ENCODE measurements around the gene CIPC.

The CIPC gene

DNA sequence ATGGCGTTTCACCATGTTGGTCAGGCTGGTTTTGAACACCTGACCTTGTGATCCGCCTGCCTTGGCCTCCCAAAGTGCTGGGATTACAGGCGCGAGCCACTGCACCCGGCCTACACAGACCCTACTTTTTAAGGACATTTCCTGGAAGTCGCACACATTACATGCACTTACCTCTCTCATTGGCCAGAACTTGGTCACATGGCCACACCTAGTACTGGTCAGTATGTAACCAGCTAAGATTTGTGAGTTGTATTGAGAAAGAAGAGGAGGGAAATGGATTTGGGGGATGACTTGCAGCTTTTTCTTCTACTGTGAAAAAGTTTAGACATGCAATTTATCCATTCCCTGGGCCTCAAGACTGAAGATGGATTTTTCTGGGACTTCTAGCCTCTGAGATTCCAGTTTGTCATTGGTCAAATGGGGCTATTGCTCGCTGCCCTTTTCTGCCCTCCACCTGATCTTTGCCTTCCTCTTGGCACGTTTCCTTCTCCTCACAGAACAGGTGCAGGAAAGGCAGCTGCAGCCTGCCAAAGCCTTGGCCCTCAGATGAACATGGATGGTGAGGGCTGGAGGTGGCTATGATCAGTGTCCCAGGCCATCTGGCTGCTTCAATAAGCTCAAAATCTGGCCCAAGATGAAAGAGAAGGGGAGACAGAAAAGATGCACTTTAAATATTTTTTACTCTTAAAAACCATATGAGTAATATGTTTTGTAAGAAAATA lies 50.6 kb downstream of the CIPC start:
- no peaks in the 10 kb centered on the region for H3K4me1 ChIP-seq (ENCODE audit: control insufficient read depth in 5 of 5, insufficient read depth in 5 of 5, low read length in 5 of 5)
- H3K9ac ChIP-seq (ENCODE audit: low read length in 5 of 5), result no peak overlapping the region
- H3K4me3 ChIP-seq (ENCODE audit: low read depth in 1 of 5, low read length in 5 of 5), result no peak overlapping the region
- no peaks in the 10 kb centered on the region for H3K36me3 ChIP-seq (ENCODE audit: control insufficient read depth in 5 of 5, insufficient read depth in 5 of 5, low read length in 5 of 5)
- H3K27me3 ChIP-seq (ENCODE audit: control insufficient read depth in 5 of 5, insufficient read depth in 4 of 5, low read length in 5 of 5), result peaks cover 12 to 32% (median 27%) of the 10 kb centered on the region in 5 donors
- peaks cover 0 to 3% (median 0%) of the 10 kb centered on the region in 5 donors for H3K9me3 ChIP-seq (ENCODE audit: control insufficient read depth in 5 of 5, low read length in 5 of 5)
- no peak overlapping the region for H3K27ac ChIP-seq (ENCODE audit: low read depth, low read length)

DNA sequence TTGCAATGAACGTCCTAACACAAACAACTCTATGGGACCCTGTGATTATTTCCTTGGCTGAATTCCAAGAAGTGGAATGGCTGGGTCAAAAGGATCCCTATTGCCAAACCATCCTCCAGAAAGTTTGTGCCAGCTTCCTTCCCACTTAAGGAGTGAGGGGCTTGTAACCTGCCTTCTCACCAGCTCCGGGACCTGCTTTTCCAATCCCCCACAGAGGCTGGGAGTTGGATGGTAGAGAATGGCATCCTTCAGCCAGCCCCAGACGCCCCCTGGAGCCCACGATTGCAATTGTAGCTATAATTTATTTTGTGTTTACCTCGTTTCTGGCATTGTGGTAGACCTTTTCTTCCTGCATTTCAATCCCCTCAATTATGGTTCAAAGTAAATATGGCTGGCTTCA lies 53.2 kb downstream of the CIPC start:
- Histone ChIP-seq H3K9me3 (ENCODE audit: control insufficient read depth in 5 of 5, low read length in 5 of 5) (peaks cover 0 to 3% (median 0%) of the 10 kb centered on the region in 5 donors), H3K27me3 (ENCODE audit: control insufficient read depth in 5 of 5, insufficient read depth in 4 of 5, low read length in 5 of 5) (peaks cover 6 to 23% (median 18%) of the 10 kb centered on the region in 5 donors), H3K36me3 (ENCODE audit: control insufficient read depth in 5 of 5, insufficient read depth in 5 of 5, low read length in 5 of 5) (no peaks in the 10 kb centered on the region), H3K9ac (ENCODE audit: low read length in 5 of 5) (no peak overlapping the region), H3K4me3 (ENCODE audit: low read depth in 1 of 5, low read length in 5 of 5) (no peak overlapping the region), H3K4me1 (ENCODE audit: control insufficient read depth in 5 of 5, insufficient read depth in 5 of 5, low read length in 5 of 5) (no peaks in the 10 kb centered on the region), H3K27ac (ENCODE audit: low read depth, low read length) (no peak overlapping the region)

DNA sequence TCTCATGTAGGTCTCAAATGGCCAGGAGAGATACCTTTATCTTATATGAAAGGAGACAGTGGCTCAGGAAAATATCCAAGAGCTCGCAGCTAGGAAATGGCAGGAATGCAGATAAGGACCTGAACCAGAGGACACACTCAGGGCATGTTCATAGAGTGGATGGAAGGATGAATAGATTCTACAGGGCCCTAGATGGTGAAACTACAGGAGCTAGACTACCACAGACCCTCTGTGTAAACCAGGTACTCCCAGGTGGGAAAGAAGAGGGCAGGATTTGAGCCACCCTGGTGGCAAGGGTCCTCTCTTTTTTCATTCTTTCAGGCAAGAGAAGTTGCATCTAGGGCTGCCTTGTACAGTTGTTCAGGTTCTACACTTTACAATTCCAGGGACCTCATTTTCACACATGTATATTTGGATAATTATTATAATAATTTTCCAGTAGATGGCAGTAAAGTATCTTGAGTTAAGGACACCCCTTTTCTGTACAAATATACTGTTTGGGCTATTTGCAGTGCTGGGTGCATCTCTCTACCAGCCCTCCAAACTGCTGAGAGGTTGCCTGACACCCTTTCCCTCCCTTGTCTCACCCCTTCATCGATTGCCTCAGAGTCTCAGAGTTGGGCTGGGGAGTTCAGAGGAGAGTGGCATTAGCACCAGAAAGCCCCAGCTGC lies 54.0 kb downstream of the CIPC start:
- Histone ChIP-seq H3K4me3 (ENCODE audit: low read depth in 1 of 5, low read length in 5 of 5) (no peak overlapping the region), H3K27ac (ENCODE audit: low read depth, low read length) (no peak overlapping the region), H3K9me3 (ENCODE audit: control insufficient read depth in 5 of 5, low read length in 5 of 5) (peaks cover 0 to 3% (median 0%) of the 10 kb centered on the region in 5 donors), H3K27me3 (ENCODE audit: control insufficient read depth in 5 of 5, insufficient read depth in 4 of 5, low read length in 5 of 5) (peaks cover 5 to 19% (median 14%) of the 10 kb centered on the region in 5 donors), H3K4me1 (ENCODE audit: control insufficient read depth in 5 of 5, insufficient read depth in 5 of 5, low read length in 5 of 5) (no peaks in the 10 kb centered on the region), H3K36me3 (ENCODE audit: control insufficient read depth in 5 of 5, insufficient read depth in 5 of 5, low read length in 5 of 5) (no peaks in the 10 kb centered on the region), H3K9ac (ENCODE audit: low read length in 5 of 5) (no peak overlapping the region)

DNA sequence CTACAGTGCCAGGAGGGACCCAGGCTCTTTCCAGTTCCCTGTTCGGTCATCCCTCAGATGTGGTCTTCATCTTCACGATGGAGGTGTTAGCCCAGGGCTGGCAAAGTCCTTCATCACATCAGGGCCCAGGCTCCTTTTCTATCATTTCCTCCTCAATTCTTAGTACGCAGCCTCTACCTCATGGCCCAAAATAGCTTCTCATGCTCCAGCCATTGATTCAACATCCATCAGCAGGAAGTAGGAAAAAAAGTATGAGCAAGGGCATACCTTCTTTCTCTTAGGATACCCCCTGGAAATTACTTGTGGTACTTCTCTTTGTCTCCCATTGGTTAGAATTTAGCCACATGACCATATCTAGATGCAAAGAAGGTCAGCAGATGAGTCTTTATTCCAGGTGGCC lies 55.7 kb downstream of the CIPC start:
- Histone ChIP-seq H3K27ac (ENCODE audit: low read depth, low read length) (no peak overlapping the region), H3K4me3 (ENCODE audit: low read depth in 1 of 5, low read length in 5 of 5) (no peak overlapping the region), H3K36me3 (ENCODE audit: control insufficient read depth in 5 of 5, insufficient read depth in 5 of 5, low read length in 5 of 5) (no peaks in the 10 kb centered on the region), H3K27me3 (ENCODE audit: control insufficient read depth in 5 of 5, insufficient read depth in 4 of 5, low read length in 5 of 5) (peaks cover 5 to 23% (median 23%) of the 10 kb centered on the region in 5 donors), H3K9ac (ENCODE audit: low read length in 5 of 5) (no peak overlapping the region), H3K4me1 (ENCODE audit: control insufficient read depth in 5 of 5, insufficient read depth in 5 of 5, low read length in 5 of 5) (peaks cover 5 to 12% (median 7%) of the 10 kb centered on the region in 5 donors), H3K9me3 (ENCODE audit: control insufficient read depth in 5 of 5, low read length in 5 of 5) (no peaks in the 10 kb centered on the region)

DNA sequence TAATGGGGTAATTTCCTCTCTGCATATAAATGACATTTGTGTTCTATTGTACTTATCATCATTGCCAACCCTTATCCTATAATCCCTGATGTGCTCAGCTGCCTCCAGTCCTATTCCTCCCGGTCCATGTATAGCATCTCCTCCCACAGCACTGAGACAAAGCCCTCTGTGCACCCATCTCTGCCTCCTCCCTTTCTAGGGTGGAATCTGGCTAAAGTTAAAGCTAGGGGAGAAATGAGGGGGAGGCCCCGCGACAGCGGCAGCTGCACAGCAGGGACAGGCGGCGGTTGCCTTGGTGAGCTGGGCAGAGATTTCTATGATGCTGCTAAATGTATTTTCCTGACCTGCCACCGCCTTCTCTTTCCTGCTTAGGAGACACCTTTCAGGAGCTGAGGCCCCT lies 56.4 kb downstream of the CIPC start:
- no peak overlapping the region for H3K27ac ChIP-seq (ENCODE audit: low read depth, low read length)
- H3K9me3 ChIP-seq (ENCODE audit: control insufficient read depth in 5 of 5, low read length in 5 of 5), result no peaks in the 10 kb centered on the region
- H3K4me3 ChIP-seq (ENCODE audit: low read depth in 1 of 5, low read length in 5 of 5), result no peak overlapping the region
- no peak overlapping the region for H3K9ac ChIP-seq (ENCODE audit: low read length in 5 of 5)
- H3K36me3 ChIP-seq (ENCODE audit: control insufficient read depth in 5 of 5, insufficient read depth in 5 of 5, low read length in 5 of 5), result no peaks in the 10 kb centered on the region
- peaks cover 5 to 12% (median 7%) of the 10 kb centered on the region in 5 donors for H3K4me1 ChIP-seq (ENCODE audit: control insufficient read depth in 5 of 5, insufficient read depth in 5 of 5, low read length in 5 of 5)
- H3K27me3 ChIP-seq (ENCODE audit: control insufficient read depth in 5 of 5, insufficient read depth in 4 of 5, low read length in 5 of 5), result peaks cover 5 to 28% (median 23%) of the 10 kb centered on the region in 5 donors

DNA sequence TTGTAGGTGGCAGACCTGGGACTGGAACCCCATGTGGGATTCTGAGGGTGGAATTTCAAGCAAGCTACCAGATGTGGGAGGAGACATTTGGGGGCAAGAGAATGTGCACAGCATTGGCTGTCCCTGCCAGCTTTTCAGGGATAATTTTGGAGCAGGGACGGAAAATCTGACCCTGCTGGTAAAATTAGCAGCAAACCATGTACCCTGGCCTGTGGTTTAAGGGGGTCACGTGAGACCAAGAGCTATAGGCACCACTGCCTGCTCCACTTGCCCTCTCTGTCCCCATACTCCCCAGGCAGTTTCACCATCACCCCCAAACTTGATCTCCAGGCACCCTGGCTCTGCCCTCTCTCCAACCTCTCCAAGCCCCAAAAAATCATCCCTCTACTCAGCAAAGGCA lies 57.0 kb downstream of the CIPC start:
- Histone ChIP-seq H3K9ac (ENCODE audit: low read length in 5 of 5) (no peak overlapping the region), H3K27me3 (ENCODE audit: control insufficient read depth in 5 of 5, insufficient read depth in 4 of 5, low read length in 5 of 5) (peaks cover 5 to 28% (median 23%) of the 10 kb centered on the region in 5 donors), H3K27ac (ENCODE audit: low read depth, low read length) (no peak overlapping the region), H3K9me3 (ENCODE audit: control insufficient read depth in 5 of 5, low read length in 5 of 5) (no peaks in the 10 kb centered on the region), H3K4me1 (ENCODE audit: control insufficient read depth in 5 of 5, insufficient read depth in 5 of 5, low read length in 5 of 5) (peaks cover 5 to 12% (median 7%) of the 10 kb centered on the region in 5 donors), H3K36me3 (ENCODE audit: control insufficient read depth in 5 of 5, insufficient read depth in 5 of 5, low read length in 5 of 5) (no peaks in the 10 kb centered on the region), H3K4me3 (ENCODE audit: low read depth in 1 of 5, low read length in 5 of 5) (no peak overlapping the region)

DNA sequence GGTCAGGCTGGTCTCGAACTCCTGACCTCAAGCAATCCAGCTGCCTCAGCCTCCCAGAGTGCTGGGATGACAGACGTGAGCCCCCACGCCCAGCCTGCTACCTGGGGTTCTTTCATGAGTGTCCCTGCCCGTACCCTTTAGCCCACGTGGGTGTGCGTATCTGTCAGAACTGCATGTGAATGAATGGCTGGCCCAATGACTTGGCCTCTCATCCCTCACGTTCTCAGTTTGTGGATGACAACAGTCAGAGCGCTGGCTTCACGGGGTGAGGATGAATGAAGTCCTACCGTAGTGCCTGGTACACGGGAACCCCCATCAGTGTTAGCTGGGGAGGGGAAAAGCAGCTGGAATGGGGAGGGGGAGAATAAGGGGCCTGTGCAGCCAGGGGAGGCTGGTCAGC lies 59.7 kb downstream of the CIPC start:
- Histone ChIP-seq H3K36me3 (ENCODE audit: control insufficient read depth in 5 of 5, insufficient read depth in 5 of 5, low read length in 5 of 5) (no peaks in the 10 kb centered on the region), H3K9ac (ENCODE audit: low read length in 5 of 5) (no peak overlapping the region), H3K9me3 (ENCODE audit: control insufficient read depth in 5 of 5, low read length in 5 of 5) (no peaks in the 10 kb centered on the region), H3K4me1 (ENCODE audit: control insufficient read depth in 5 of 5, insufficient read depth in 5 of 5, low read length in 5 of 5) (peaks cover 5 to 12% (median 7%) of the 10 kb centered on the region in 5 donors), H3K27me3 (ENCODE audit: control insufficient read depth in 5 of 5, insufficient read depth in 4 of 5, low read length in 5 of 5) (peaks cover 9 to 31% (median 22%) of the 10 kb centered on the region in 5 donors), H3K4me3 (ENCODE audit: low read depth in 1 of 5, low read length in 5 of 5) (no peak overlapping the region), H3K27ac (ENCODE audit: low read depth, low read length) (no peak overlapping the region)

DNA sequence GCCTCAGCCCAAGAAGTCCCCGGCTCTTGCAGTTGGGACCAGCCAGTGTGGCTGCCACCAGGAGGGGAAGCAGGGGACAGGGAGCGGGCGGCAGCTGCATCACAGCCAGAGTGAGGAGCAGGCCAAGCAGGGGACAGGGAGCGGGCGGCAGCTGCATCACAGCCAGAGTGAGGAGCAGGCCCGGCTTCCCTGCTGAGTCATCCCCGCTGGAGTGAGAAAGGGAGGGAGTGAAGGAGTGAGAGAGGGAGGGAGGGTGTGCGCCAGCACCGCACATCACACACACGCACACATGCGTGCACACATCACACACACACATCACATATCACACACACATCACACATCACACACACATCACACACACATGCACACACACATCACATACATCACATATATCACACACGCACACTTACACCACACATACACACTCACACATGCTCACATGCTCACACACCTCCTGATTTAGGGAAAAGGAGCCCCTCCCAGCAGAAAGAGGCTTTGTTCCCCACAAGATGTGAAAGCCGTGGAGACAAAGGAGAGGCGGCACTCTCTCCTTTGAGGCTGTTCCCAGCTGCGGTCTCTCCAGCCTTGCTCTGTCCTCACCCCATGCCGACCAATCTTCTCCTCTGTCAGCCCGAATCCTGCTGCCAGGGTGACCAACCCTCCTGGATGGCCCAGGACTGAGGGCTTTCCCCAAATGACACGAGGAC lies 60.3 kb downstream of the CIPC start:
- H3K27ac ChIP-seq (ENCODE audit: low read depth, low read length), result no peak overlapping the region
- peaks cover 9 to 27% (median 22%) of the 10 kb centered on the region in 5 donors for H3K27me3 ChIP-seq (ENCODE audit: control insufficient read depth in 5 of 5, insufficient read depth in 4 of 5, low read length in 5 of 5)
- no peak overlapping the region for H3K9ac ChIP-seq (ENCODE audit: low read length in 5 of 5)
- peak overlapping the region in 1 of 5 donors; percentile 24 for H3K4me3 ChIP-seq (ENCODE audit: low read depth in 1 of 5, low read length in 5 of 5)
- H3K36me3 ChIP-seq (ENCODE audit: control insufficient read depth in 5 of 5, insufficient read depth in 5 of 5, low read length in 5 of 5), result no peaks in the 10 kb centered on the region
- peaks cover 5 to 12% (median 7%) of the 10 kb centered on the region in 5 donors for H3K4me1 ChIP-seq (ENCODE audit: control insufficient read depth in 5 of 5, insufficient read depth in 5 of 5, low read length in 5 of 5)
- no peaks in the 10 kb centered on the region for H3K9me3 ChIP-seq (ENCODE audit: control insufficient read depth in 5 of 5, low read length in 5 of 5)

DNA sequence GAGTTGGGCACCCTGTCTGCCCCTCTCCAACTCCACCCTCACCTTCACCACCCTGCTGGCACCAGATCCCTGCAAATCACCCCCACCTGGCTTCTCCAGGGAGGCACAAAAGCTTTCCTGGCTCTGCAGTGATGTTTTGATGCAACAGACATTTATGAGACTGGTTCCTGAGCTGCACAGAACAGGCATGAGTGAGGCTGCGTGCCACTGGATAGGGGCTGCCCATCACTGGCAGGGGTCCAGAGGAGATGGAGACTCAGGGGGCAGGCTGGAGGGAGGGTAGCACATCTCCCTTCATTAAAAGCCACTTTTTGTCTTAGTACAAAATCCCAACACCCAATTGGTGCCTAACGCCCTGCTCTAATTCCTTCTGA lies 60.8 kb downstream of the CIPC start:
- no peaks in the 10 kb centered on the region for H3K36me3 ChIP-seq (ENCODE audit: control insufficient read depth in 5 of 5, insufficient read depth in 5 of 5, low read length in 5 of 5)
- H3K9ac ChIP-seq (ENCODE audit: low read length in 5 of 5), result no peak overlapping the region
- H3K9me3 ChIP-seq (ENCODE audit: control insufficient read depth in 5 of 5, low read length in 5 of 5), result no peaks in the 10 kb centered on the region
- H3K27ac ChIP-seq (ENCODE audit: low read depth, low read length), result no peak overlapping the region
- peaks cover 5 to 12% (median 7%) of the 10 kb centered on the region in 5 donors for H3K4me1 ChIP-seq (ENCODE audit: control insufficient read depth in 5 of 5, insufficient read depth in 5 of 5, low read length in 5 of 5)
- peaks cover 6 to 26% (median 22%) of the 10 kb centered on the region in 5 donors for H3K27me3 ChIP-seq (ENCODE audit: control insufficient read depth in 5 of 5, insufficient read depth in 4 of 5, low read length in 5 of 5)
- H3K4me3 ChIP-seq (ENCODE audit: low read depth in 1 of 5, low read length in 5 of 5), result no peak overlapping the region

DNA sequence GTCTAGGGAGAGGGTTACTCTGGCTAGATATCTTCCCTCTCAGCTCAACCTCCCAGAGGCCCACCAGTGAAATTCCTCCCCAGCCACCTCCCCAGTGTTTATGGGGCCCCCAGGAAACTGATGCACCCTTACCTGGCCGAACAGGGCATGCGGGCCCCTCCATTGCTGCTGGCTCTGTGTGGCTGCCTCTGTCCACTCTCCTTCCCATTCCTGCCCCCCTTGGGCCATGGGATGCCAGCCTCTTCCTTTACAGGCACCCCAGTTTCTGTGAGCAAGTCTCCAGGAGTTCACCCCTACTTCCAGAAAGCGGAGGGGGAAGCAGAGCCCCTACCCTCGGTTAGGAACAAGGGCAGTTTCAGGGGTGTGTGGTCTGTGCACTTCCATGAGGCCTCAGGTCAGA lies 63.0 kb downstream of the CIPC start:
- H3K36me3 ChIP-seq (ENCODE audit: control insufficient read depth in 5 of 5, insufficient read depth in 5 of 5, low read length in 5 of 5), result no peaks in the 10 kb centered on the region
- H3K9ac ChIP-seq (ENCODE audit: low read length in 5 of 5), result no peak overlapping the region
- H3K4me1 ChIP-seq (ENCODE audit: control insufficient read depth in 5 of 5, insufficient read depth in 5 of 5, low read length in 5 of 5), result peaks cover 5 to 12% (median 7%) of the 10 kb centered on the region in 5 donors
- H3K9me3 ChIP-seq (ENCODE audit: control insufficient read depth in 5 of 5, low read length in 5 of 5), result no peaks in the 10 kb centered on the region
- H3K27ac ChIP-seq (ENCODE audit: low read depth, low read length), result no peak overlapping the region
- peaks cover 5 to 16% (median 13%) of the 10 kb centered on the region in 5 donors for H3K27me3 ChIP-seq (ENCODE audit: control insufficient read depth in 5 of 5, insufficient read depth in 4 of 5, low read length in 5 of 5)
- H3K4me3 ChIP-seq (ENCODE audit: low read depth in 1 of 5, low read length in 5 of 5), result no peak overlapping the region

Data from subcutaneous abdominal adipose tissue (tissue), 5 donors.